ENCODE results near the gene GPD2.

GPD2 gene

GRCh38 chr2:156476021-156476849 is 40.1 kb downstream of the GPD2 start:
- Histone ChIP-seq H3K4me2 (ENCODE audit: low read depth, low read length, poor library complexity, severe bottlenecking) (no peak overlapping the region), H3K4me3 (ENCODE audit: low read length, poor library complexity, severe bottlenecking) (no peak overlapping the region), H3K79me2 (ENCODE audit: insufficient read depth, low read length) (no peaks in the 10 kb centered on the region; the same call in 1 of the 2 replicates), H3K9me3 (ENCODE audit: insufficient read depth, low read depth, low read length) (no peaks in the 10 kb centered on the region), H3K4me1 (ENCODE audit: insufficient read depth, low read length, poor library complexity, severe bottlenecking) (peaks cover 2% of the 10 kb centered on the region), H3K9ac (ENCODE audit: low read depth, low read length, poor library complexity, severe bottlenecking) (no peak overlapping the region), H4K20me1 (ENCODE audit: insufficient read depth, low read length, poor library complexity, severe bottlenecking) (no peaks in the 10 kb centered on the region), H3K36me3 (ENCODE audit: insufficient read depth, low read length) (peaks cover 8% of the 10 kb centered on the region; the same call in 1 of the 2 replicates), H3K27me3 (ENCODE audit: insufficient read depth, low read length, poor library complexity, severe bottlenecking) (no peaks in the 10 kb centered on the region), H2AFZ (ENCODE audit: low read length) (no peak overlapping the region), H3K9me2 (replicated peaks; ENCODE audit: low read depth, low read length) (no peaks in the 10 kb centered on the region), H3F3A (ENCODE audit: low read depth) (no peaks in the 10 kb centered on the region)
- TF ChIP-seq EZH2phosphoT487 (IDR thresholded peaks at IDR 0.05; ENCODE audit: borderline replicate concordance) (no peak), CTCF (conservative IDR thresholded peaks at IDR 0.05; ENCODE audit: low read length) (no peak)

GRCh38 chr2:156476850-156477206 is 40.6 kb downstream of the GPD2 start:
- H3K9me3 ChIP-seq (ENCODE audit: insufficient read depth, low read depth, low read length): no peaks in the 10 kb centered on the region
- TF ChIP-seq CTCF (conservative IDR thresholded peaks at IDR 0.05; ENCODE audit: low read length): no peak
- no peak for TF ChIP-seq EZH2phosphoT487 (IDR thresholded peaks at IDR 0.05; ENCODE audit: borderline replicate concordance)
- peaks cover 8% of the 10 kb centered on the region; the same call in 1 of the 2 replicates for H3K36me3 ChIP-seq (ENCODE audit: insufficient read depth, low read length)
- no peaks in the 10 kb centered on the region for H3K9me2 ChIP-seq (replicated peaks; ENCODE audit: low read depth, low read length)
- H4K20me1 ChIP-seq (ENCODE audit: insufficient read depth, low read length, poor library complexity, severe bottlenecking): no peaks in the 10 kb centered on the region
- H3K4me3 ChIP-seq (ENCODE audit: low read length, poor library complexity, severe bottlenecking): no peak overlapping the region
- H3K79me2 ChIP-seq (ENCODE audit: insufficient read depth, low read length): no peaks in the 10 kb centered on the region
- no peaks in the 10 kb centered on the region for H3F3A ChIP-seq (ENCODE audit: low read depth)
- H3K4me2 ChIP-seq (ENCODE audit: low read depth, low read length, poor library complexity, severe bottlenecking): no peak overlapping the region
- H3K27me3 ChIP-seq (ENCODE audit: insufficient read depth, low read length, poor library complexity, severe bottlenecking): no peaks in the 10 kb centered on the region
- H3K9ac ChIP-seq (ENCODE audit: low read depth, low read length, poor library complexity, severe bottlenecking): no peak overlapping the region
- H2AFZ ChIP-seq (ENCODE audit: low read length): no peak overlapping the region
- peaks cover 2% of the 10 kb centered on the region for H3K4me1 ChIP-seq (ENCODE audit: insufficient read depth, low read length, poor library complexity, severe bottlenecking)

- Histone ChIP-seq H3K4me1 (ENCODE audit: insufficient read depth, low read length, poor library complexity, severe bottlenecking) (peaks cover 6% of the 10 kb centered on the region), H3K27me3 (ENCODE audit: insufficient read depth, low read length, poor library complexity, severe bottlenecking) (no peaks in the 10 kb centered on the region), H2AFZ (ENCODE audit: low read length) (no peak overlapping the region), H3K9me3 (ENCODE audit: insufficient read depth, low read depth, low read length) (no peaks in the 10 kb centered on the region), H3K4me2 (ENCODE audit: low read depth, low read length, poor library complexity, severe bottlenecking) (no peak overlapping the region), H3K79me2 (ENCODE audit: insufficient read depth, low read length) (no peaks in the 10 kb centered on the region), H3F3A (ENCODE audit: low read depth) (no peaks in the 10 kb centered on the region), H3K36me3 (ENCODE audit: insufficient read depth, low read length) (peaks cover 8% of the 10 kb centered on the region; the same call in 1 of the 2 replicates), H3K4me3 (ENCODE audit: low read length, poor library complexity, severe bottlenecking) (no peak overlapping the region), H4K20me1 (ENCODE audit: insufficient read depth, low read length, poor library complexity, severe bottlenecking) (no peaks in the 10 kb centered on the region), H3K9me2 (replicated peaks; ENCODE audit: low read depth, low read length) (no peaks in the 10 kb centered on the region), H3K9ac (ENCODE audit: low read depth, low read length, poor library complexity, severe bottlenecking) (no peak overlapping the region)
- TF ChIP-seq EZH2phosphoT487 (IDR thresholded peaks at IDR 0.05; ENCODE audit: borderline replicate concordance) (no peak), CTCF (conservative IDR thresholded peaks at IDR 0.05; ENCODE audit: low read length) (no peak)
Measured at GRCh38 chr2:156480376-156480775, 44.2 kb downstream of the GPD2 start.
